GM12891 (cell line): ENCODE data around the gene RAP2C.
A peak's percentile ranks its signal among the peaks of the same experiment; 100 is the strongest.

Experiments used
- DNase-seq: peaks from one replicate; pipeline ENCODE4 v3.0.0; 2011; ENCODE audit warnings: low spot score; ENCODE audit not compliant: insufficient read length
- FAIRE-seq: peaks from 2 replicates; lab custom pipeline; 2011; peaks lifted over from hg19 to GRCh38; lab: Jason Lieb, UNC
- PAX5 ChIP-seq: IDR thresholded peaks from 2 replicates; pipeline ENCODE4 v1.6.1; 2011; ENCODE audit warnings: low read length, moderate library complexity, mild to moderate bottlenecking; ENCODE audit not compliant: insufficient read depth, severe bottlenecking
- POLR2A ChIP-seq: IDR thresholded peaks from 2 replicates; pipeline ENCODE4 v1.6.1; 2011; ENCODE audit warnings: low read depth, low read length, control low read depth
- POLR2AphosphoS5 ChIP-seq: IDR thresholded peaks from 2 replicates; pipeline ENCODE4 v1.6.1; 2011; ENCODE audit warnings: low read depth, low read length, control low read depth
- POU2F2 ChIP-seq: IDR thresholded peaks from 2 replicates; pipeline ENCODE4 v1.6.1; 2011; ENCODE audit warnings: low read depth, mild to moderate bottlenecking, control low read depth, low read length, moderate library complexity
- SPI1 ChIP-seq: IDR thresholded peaks from 2 replicates; pipeline ENCODE4 v1.6.1; 2011; ENCODE audit warnings: low read depth, low read length, control low read depth
- TAF1 ChIP-seq: IDR thresholded peaks from 2 replicates; pipeline ENCODE4 v1.6.1; 2011; ENCODE audit warnings: low read depth, low read length, control low read depth

The RAP2C gene

GRCh38 chrX:132226169-132226568 lies 6.9 kb upstream of the RAP2C start:
- DNase-seq (no peak), FAIRE-seq (no peak)
- TF ChIP-seq POU2F2, result no peak
- TF ChIP-seq POLR2AphosphoS5, result no peak
- TF ChIP-seq POLR2A, result no peak
- no peak for TF ChIP-seq PAX5
- no peak for TF ChIP-seq TAF1
- TF ChIP-seq SPI1, result no peak

DNA sequence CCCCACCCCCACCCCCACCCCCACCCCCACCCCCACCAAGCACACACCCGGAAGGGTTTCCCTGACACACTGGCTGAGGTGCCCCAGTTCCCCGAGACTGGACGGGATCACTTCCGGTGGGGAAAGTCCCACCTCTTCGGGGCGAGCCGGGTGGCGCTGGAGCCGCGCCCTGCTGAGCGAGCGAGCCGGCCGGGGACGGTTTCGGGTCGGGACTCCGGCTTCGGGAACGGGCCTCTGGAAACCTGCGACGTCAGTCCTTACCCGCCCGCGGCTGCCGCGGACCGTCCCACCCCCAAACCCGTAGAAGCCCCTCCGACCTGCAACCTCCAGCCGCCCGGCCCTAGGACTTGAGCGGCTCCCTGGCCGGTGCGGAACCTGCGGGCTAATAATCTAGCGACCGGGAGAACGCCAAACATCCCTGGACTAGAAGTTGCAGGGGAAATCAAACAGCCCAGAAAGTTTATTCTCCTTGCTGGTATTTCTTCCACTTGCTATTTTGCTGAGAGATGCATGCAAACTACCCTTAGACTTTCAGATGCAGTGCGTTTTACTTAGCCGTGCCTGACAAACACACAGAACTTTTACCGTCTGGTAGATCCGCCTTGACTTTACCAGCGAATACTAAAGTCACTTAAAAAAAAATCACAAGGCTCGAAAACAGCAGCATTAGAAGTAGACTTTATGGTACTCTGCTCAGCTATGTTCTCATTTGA lies 991 bp downstream of the RAP2C start:
- no peak for TF ChIP-seq PAX5
- no peak for TF ChIP-seq SPI1
- no peak for TF ChIP-seq TAF1
- no peak for TF ChIP-seq POLR2AphosphoS5
- peak; percentile 62; the same call in 1 of the 2 replicates for TF ChIP-seq POLR2A
- TF ChIP-seq POU2F2, result no peak
- peak; percentile 78 for FAIRE-seq
- peak; percentile 61 for DNase-seq

DNA sequence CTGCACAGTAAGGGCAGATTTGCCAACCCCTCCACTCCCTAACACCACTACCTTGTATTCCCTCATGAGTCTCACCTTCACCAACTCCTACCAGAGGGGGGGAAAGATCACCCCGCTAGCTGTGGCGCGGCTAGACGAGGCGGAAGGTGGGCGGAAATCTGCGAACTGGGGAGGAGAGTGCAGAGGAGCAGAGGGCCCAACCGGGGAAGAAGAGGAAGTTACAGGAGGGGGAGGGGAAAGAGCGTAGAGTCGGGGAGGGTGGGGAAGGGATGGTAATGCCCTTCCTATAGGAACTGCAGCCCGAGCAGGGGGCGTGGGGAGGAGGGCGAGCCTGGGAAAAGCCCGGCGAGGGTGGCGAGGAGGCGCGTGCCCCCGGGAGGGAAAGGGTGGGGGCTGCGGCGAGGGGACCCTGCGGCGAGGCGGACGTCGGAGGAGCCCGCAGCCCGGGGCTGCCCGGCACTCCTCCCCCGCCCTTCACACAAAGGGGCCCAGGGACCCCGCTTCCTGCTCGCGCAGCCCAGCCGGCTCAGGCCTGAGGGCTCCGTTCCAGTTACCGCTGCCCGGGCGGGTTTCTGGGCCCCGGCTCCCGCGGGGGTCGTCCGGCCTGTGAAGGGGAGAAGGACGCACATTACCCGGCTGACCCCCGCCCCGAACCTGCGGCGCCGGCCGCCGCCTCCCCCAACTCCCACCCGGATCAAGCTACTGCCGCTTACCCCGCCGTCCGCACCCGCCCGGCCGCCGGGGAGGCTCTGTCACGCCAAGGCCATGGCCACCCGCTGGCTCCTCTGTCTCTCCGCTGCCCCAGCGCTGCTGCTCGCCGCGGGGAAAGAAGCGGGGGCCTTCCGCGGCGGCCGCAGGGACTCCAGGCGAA lies 1.8 kb downstream of the RAP2C start:
- DNase-seq, result peak; percentile 45
- FAIRE-seq, result peak; percentile 79
- TF ChIP-seq POLR2AphosphoS5 (peak; percentile 30; the same call in 1 of the 2 replicates), TAF1 (peak; percentile 22; the same call in 1 of the 2 replicates), POLR2A (peak; percentile 61; the same call in 1 of the 2 replicates), SPI1 (0 out of 2 replicates have a peak, but pooled peaks have one; percentile 5), PAX5 (no peak), POU2F2 (peak; percentile 14; the same call in 1 of the 2 replicates)

DNA sequence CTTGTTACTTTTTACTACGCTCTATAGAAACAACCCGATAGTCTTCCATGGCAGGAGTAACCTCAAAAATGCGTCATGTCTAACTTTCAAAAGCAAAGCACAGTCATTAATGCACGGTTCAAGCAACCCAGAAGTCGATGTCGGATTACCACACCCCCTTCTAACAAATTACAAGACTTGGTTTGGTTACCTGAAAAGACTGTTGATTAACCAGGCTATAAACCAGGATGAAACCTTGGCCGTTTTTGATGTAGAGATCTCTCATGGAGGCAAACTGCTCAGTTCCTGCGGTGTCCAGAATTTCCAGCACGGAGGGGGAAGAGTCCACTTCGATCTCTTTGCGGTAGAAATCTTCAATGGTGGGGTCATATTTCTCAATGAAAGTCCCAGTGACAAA lies 2.4 kb downstream of the RAP2C start:
- TF ChIP-seq POU2F2, result no peak
- TF ChIP-seq POLR2AphosphoS5, result no peak
- TF ChIP-seq TAF1, result no peak
- no peak for TF ChIP-seq PAX5
- no peak for TF ChIP-seq POLR2A
- no peak for TF ChIP-seq SPI1
- DNase-seq, result no peak
- FAIRE-seq, result no peak

DNA sequence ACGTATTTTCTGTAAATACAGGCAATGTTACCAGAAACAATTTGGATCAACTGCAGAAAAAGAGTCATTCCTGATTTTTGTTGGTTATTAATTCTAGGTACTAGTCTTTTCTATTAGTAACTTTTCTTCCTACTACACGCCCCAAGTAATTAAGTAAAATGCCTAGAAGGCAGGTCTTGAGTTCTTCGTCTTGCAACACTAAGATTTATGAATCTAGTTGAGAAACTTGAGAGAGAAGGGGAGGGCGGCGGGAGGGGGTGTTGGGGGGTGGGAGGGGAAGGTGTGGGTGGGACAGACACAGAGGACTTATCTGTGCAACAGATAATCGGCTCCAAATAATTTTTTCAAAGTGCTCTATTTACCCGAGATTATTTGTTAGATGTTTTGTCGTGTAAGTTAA lies 3.0 kb downstream of the RAP2C start:
- TF ChIP-seq POU2F2 (no peak), SPI1 (no peak), TAF1 (no peak), PAX5 (no peak), POLR2AphosphoS5 (no peak), POLR2A (no peak)
- FAIRE-seq (no peak), DNase-seq (no peak)

- FAIRE-seq (no peak), DNase-seq (no peak)
- no peak for TF ChIP-seq POLR2AphosphoS5
- TF ChIP-seq POU2F2, result no peak
- no peak for TF ChIP-seq SPI1
Measured at GRCh38 chrX:132214518-132214917, 4.7 kb downstream of the RAP2C start.

DNA sequence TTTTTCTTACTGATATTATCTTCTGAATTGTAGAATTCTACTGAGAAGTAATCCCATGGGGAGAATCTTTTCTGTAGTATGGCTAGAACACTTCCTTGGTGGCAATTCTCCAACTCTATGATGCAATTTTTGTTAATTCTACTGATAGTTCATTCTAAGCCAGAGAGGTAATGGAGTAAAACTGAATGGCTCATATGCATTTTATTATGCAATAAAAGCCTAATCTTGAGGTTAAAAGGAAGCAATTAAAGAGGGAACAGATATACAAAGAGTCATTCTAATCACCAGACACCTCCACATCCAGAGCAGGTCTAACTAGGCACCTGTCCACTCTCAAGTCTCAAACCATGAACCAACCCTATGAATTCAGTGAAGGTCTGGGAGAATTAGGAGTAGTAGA lies 9.7 kb downstream of the RAP2C start:
- DNase-seq, result no peak
- TF ChIP-seq POU2F2, result no peak
- no peak for TF ChIP-seq TAF1
- no peak for TF ChIP-seq POLR2AphosphoS5
- TF ChIP-seq PAX5, result no peak
- TF ChIP-seq POLR2A, result no peak
- no peak for TF ChIP-seq SPI1
- FAIRE-seq, result no peak

GRCh38 chrX:132208422-132208821 lies 10.8 kb downstream of the RAP2C start:
- TF ChIP-seq SPI1 (no peak), TAF1 (no peak), PAX5 (no peak), POLR2AphosphoS5 (no peak), POU2F2 (no peak)
- FAIRE-seq, result no peak

GRCh38 chrX:132207996-132208395 lies 11.3 kb downstream of the RAP2C start:
- DNase-seq (no peak), FAIRE-seq (no peak)
- TF ChIP-seq POLR2AphosphoS5, result no peak
- no peak for TF ChIP-seq PAX5
- TF ChIP-seq SPI1, result no peak

More at GRCh38 chrX:132208422-132208821, 10.8 kb downstream of the RAP2C start:
- DNase-seq, result no peak

- DNase-seq (no peak), FAIRE-seq (peak; percentile 45)
- TF ChIP-seq PAX5 (no peak), POU2F2 (no peak), POLR2AphosphoS5 (no peak), POLR2A (no peak), TAF1 (no peak), SPI1 (no peak)
Measured at GRCh38 chrX:132206259-132206658, 13.0 kb downstream of the RAP2C start.
